Stimulated activated CD8-positive, alpha-beta memory T cell treated with anti-CD3 and anti-CD28 coated beads, Interleukin-15, amount 100 ng/mL, for 48 hours (primary cell): ENCODE measurements around the gene TMEM208.

Source experiments
- DNase-seq, 2 donors: peaks; one replicate each; pipeline ENCODE4 v3.0.0-alpha.2; 2020; ENCODE audit warnings: low read depth in 2 of 2

Gene TMEM208

DNA sequence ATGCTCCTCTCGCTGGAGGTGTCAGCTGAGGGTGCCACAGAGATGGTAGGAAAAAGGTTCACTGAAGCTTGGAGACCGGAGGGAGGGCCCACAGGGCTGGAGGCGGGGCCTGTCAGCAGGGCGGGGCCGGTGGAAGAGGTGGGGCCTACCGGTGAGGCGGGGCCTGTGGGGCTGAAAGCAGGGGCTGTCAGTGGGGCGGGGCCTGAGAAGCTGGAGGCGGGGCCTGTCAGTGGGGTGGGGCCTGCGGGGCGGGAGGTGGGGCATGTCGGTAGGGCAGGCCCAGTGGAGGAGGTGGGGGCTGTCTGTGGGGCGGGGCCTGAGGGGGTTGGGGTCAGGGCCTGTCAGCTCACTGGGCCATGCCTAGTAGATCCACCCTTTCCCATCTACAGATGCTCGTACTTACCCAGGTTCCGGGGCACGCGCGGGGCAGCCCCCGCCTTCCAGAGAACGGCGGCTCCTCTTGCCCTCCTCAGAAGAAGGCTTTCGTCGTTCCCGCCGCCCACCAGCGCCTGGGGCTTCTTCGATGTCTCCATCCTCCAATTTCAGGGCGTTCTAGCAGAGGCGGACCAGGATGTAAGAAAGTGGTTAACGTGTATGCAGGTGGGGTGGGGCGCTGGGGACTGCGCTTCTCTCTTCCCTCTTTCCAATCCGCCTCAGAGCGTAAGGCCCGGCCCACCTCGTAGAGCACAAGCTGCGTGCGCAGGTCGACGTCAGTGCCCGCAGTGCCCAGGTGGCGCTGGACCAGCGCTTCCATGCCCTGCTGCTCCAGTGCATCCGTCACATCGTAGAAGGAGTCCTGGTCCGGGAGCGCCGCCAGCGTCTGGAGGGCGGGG, 9.8 kb downstream of the TMEM208 start:
- DNase-seq, result peak; percentile 75

GRCh38 chr16:67237396-67238277, 10.7 kb downstream of the TMEM208 start:
- no peak for DNase-seq

DNA sequence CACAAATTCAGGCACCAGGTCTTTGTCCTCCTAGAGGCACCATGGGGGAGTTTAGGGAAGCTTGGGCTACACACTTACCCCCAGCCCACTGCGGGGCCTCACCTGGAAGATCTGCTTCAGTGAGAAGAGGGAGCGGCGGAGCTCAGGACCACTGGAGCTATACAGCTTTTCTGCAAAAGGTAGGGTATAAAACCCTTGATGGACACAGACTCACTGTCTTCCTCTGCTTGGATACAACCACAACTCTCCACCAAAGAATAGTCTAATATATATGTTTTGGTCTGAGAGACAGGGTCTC, 11.3 kb downstream of the TMEM208 start:
- DNase-seq, result no peak

- no peak for DNase-seq
These were observed 12.0 kb downstream of the TMEM208 start for GRCh38 chr16:67238806-67239470.

GRCh38 chr16:67240506-67240905, 13.6 kb downstream of the TMEM208 start:
- DNase-seq, result no peak

- no peak for DNase-seq
These were observed 14.3 kb downstream of the TMEM208 start for GRCh38 chr16:67241008-67241900.

- DNase-seq, result no peak
These were observed 15.3 kb downstream of the TMEM208 start for GRCh38 chr16:67242138-67242730.

GRCh38 chr16:67243481-67243880, 16.6 kb downstream of the TMEM208 start:
- DNase-seq, result no peak

DNA sequence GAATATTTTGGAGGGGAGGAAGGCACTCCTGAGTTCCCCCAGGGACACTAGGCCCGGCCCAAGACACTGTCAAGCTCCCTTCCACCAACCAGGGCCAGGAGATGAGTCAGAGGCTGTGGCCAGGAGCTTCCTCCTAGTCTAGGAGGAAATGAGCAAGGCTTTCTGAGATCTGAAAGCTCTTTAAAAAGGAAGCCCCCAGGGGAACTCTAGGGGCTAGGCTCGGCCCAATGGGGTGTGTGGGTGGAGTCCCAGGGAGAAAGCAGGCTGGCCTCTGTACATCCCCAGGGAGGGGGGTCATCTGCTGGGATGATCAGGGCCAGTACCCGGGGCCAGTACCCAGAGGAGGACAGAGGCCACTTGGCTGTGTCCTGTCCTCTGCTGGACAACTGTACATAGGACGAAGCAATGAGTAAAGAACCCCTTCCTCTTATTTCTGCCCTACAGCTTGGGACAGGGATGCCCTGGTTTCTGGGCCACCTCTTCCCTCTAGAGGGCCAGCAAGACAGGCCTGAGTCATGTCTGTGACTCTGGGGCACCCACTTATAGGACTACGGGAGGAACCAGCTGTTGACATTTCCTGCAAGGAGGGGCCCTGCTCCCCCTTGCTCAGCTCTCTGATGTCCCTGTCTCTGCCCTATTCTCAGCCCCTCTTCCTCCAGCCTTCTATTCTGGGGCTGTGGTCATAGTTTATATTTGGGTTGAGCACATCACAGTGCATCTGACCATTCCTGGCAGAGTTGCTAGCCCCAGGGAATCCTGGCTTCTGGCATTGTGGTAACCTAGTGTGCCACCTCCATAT, 17.7 kb downstream of the TMEM208 start:
- DNase-seq, result peak; percentile 79

DNA sequence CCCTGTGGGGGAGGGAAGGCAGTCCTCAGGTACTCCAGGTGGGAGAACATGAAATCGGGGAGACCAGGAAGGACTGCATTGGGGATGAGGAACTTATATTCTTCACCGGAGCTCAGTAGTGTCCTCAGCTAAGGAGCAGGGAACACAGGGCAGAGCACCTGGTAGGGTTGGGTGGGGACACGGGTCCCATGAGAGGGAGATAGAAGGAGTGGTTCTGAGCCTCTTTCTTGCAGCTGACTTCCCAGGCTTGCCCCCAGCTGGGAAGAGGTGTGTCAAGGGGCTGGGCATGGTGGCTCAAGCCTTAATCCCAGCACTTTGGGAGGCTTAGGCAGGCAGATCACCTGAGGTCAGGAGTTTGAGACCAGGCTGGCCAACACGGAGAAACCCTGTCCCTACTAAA, 18.3 kb downstream of the TMEM208 start:
- no peak for DNase-seq

DNA sequence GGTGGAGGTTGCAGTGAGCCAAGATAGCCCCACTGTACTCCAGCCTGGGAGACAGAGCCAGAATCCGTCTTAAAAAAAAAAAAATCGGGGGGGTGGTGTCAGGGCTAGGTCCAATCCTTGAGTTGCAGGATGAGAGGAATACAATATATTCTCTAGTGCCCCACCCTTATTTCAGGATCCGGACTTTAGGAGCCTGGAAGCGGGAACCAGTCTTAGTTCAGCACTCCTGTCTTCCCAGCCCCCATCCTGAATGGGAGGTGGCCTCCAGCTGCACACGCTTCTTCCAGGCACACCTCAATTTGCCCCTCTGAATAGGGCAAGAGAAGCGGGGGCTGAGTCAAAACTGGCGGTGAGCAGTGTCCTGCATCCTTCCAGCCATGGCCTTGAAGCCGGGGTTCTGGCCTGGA, 18.7 kb downstream of the TMEM208 start:
- no peak for DNase-seq

DNA sequence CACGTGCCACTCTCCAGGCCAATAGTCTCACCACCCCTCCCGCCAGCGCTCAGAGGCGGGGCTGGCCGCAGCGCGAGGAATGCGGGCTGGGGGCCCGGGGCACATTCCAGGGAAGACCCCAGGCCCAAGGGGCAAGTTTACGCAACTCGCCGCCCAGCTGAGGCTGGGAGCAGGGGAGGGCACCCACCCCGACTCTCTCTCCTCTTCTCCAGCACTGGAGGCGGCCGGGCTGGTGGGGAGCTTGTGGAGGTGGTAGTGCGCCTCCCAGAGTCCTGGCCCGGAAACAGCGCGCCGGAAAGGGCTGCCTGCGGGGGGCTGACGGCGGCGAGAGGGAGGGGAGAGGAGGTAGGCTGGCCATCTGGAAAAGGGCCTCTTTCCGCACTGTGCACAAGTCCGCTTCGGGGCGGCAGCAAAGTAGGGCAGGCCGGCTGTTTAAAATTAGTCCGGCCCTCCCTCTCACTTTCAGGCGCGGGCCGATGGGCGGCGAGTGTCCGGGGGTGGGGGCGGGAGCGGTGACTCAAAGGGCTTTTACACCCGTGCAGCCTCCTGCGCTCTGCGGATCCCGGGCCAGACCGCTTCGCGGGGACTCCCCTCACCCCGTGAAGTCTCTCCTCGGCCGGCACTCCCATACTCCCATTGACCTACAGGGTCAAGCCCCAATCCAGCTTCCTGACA, 19.3 kb downstream of the TMEM208 start:
- peak; percentile 47 to 52 for DNase-seq

DNA sequence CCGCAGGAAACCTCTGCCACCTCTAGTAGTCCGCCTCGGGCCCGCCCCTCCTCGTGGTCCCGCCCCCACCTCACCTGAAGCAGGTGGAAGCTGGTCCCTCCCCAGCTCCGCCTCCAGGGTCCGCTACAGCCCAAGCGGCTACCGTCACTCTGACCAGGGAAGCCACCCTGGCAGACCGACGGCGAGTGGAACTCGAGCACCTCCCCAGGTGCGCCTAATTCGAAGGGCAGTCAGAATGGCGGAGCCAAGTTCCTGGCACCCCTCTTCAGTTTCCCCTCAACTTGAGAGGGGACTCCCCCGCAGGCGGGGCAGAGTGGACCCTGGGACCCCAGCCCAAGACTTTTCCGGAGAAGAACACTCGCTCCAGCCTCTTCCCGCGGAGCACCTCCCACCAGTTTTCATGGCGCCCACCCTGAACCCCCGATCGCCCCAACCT, 19.8 kb downstream of the TMEM208 start:
- DNase-seq, result no peak

GRCh38 chr16:67247192-67248072, 20.5 kb downstream of the TMEM208 start, which contains the start of gene FHOD1:
Gene FHOD1 (minus strand): TSS chr16:67247481. CDS start chr16:67247410, 71 bp downstream.
- DNase-seq, result peak; percentile 98 to 99

- no peak for DNase-seq
These were observed 21.1 kb downstream of the TMEM208 start for GRCh38 chr16:67248073-67248400.

- no peak for DNase-seq
These were observed 21.7 kb downstream of the TMEM208 start, which contains the start of gene SLC9A5 for GRCh38 chr16:67248401-67249177. Gene SLC9A5 (plus strand): TSS chr16:67248979. CDS start chr16:67249015, 36 bp downstream.

DNA sequence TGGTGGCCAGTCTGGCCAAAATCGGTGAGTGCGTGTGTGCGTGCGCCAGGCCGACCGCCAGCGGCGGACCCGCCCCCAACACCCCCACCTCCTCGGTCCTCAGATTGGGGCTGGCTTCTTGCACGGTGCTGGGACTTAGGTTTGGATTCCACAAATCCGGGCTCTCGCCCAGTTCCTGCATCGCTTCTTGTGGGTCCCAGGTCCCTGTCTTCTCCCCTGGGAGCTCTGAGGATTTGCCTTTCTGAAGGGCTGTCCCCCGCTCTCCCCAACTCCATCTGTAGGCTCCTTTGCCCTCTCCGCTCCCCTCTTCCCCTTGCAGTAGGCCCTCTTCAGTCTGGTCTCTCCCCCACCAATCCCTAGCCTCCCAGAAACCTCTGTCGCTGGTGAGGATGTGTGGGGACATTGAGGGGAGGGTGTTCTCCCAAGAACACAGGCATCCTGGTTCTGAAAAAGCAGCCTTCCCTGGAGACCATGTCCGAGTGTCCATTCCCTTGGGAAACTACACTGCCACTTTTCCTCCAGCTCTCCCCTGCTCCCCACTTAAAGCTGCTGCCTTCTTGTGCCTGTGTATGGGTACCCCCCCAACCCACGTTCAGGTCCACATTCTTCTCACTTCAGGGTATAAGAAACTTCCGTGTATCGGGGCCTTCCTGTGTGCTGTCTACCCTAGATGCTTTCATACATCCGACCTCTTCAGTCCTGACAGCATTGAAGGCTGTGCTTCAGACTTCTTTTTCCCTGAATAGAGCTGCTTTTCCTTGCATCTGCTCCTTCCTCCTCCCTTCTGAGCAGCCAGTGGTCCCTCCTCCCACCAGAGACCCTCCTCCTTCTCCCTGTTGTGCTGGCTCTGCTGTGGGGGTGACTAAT, 22.5 kb downstream of the TMEM208 start:
- DNase-seq, result no peak
